NCI-H2196 treated with DMSO at 0.1 percent for 48 hours (cell line): ENCODE results near the gene ZNF346.

ENCODE experiments used
- DNase-seq: peaks from one replicate; lab custom pipeline; 2025; ENCODE audit not compliant: unreplicated experiment; lab: John Stamatoyannopoulos, UW

ZNF346 gene

DNA sequence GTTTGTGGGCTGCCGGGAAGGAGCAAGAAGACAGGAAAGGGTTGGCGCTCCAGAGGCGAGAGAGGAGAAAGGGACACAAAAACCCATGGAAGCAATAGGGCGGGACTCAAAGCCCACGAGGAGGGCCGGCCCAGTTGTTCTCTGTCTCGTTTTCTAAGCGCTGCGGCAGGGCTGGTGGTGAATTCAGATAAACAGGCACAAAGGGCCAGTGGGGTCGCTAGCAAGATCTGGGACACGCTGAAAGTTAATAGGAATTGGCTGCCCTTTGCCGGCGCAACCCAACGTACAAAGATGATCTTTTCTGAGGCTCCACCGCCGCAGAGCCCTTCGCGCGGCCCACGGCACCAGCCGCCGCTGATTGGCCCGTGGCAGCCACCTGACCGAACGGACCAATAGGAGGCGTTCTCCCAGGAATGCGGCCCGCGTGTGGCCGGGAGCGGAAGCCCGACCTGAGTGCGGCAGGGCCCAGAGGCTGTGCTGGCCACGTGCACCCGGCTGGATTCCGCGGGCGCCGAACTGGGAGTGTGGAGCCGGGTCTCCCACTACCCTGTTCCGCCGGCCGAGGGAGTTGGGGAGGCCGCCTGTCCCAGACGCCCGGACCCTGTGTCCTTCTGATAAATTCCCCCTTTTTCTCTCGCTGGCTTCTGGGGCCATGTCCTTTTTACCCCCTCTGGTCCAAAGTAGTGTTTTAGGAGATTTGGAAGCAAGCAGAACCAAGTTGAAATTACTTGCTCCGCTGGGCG lies 94.3 kb downstream of the ZNF346 start:
- DNase-seq, result no peak

DNA sequence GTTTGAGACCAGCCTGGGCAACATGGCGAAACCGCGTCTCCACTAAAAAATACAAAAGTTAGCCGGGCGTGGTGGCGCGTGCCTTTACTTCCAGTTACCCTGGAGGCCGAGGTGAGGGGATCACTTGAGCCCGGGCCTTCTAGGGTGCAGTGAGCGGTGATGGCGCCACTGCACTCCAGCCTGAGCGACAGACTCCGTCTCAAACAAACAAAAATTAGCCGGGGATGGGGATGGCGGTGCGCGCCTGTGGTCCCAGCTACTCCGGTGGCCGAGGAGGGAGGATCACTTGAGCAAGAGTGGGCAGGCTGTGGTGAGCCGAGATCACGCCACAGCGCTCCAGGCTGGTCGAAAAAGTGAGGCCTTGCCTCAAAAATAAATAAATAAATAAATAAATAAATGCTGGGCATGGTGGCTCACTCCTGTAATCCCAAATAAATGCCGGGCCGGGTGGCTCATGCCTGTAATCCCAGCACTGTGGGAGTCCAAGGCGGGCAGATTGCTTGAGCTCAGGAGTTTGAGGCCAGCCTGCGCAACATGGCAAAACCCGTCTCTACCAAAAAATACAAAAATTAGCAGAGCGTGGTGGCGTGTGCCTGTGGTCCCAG lies 95.0 kb downstream of the ZNF346 start:
- no peak for DNase-seq

DNA sequence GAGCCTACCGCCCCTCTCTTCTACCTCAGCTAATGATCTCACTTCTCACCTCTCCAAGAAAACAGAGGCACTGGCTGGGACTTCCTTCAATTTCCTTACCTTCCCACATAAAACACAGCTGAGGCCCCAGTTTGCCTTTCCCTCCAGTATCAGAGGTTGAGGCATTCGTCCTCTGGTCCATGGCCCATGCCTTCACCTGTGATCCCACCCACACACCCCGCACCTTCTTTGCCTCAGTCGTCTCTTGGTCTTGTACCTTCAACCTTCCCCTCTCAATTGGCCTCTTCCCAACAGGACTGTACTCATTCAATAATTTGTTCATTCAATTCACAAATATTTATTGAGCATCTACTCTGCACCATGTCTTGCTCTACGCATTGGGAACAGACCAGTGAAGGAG lies 100.1 kb downstream of the ZNF346 start:
- no peak for DNase-seq

DNA sequence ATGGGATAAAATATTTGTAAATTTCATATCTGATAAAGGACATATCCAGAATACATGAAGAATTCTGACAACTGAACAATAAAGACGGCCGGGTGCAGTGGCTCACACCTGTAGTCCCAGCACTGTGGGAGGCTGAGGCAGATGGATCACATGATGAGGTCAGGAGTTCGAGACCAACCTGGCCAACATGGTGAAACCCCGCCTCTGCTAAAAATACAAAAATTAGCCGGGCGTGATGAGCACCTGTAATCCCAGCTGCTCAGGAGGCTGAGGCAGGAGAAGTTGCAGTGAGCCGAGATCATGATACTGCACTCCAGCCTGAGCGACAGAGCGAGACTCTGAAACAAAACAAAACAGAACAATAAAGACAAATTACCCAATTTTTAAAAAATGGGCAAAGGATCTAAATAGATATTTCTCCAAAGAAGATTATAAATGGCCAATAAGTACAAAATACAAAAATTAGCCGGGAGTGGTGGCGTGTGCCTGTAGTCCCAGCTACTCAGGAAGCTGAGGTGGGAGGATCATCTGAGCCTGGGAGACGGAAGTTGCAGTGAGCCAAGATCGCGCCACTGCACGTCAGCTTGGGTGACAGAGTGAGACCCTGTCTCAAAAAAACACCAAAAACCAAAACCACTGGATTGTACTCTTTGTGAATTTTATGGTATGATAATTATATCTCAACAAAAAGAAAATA lies 101.4 kb downstream of the ZNF346 start:
- no peak for DNase-seq

DNA sequence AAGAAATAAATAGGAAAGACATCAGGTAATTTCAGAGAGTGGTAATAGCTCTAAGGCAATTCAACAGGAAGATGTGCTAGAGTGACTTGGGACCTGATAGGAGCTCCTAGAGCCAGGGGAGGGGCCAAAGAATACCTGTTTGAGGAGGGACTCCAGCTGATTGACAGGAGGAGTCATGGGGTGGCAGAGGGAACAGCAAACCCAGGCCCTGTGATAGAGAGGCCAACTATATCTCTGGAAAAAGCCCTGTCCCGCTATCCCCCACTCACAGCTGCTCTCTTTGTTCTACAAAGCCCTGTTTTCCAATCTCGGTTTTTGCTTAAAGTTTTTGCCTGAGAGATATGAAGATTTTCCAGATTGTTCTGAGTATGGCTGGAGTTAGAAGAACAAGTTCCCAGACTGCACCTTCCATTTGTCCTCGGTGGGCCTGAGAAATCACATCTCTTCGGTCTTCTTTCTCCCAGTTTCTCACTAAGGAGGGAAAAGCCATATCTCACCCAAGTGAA lies 102.0 kb downstream of the ZNF346 start:
- DNase-seq, result no peak

DNA sequence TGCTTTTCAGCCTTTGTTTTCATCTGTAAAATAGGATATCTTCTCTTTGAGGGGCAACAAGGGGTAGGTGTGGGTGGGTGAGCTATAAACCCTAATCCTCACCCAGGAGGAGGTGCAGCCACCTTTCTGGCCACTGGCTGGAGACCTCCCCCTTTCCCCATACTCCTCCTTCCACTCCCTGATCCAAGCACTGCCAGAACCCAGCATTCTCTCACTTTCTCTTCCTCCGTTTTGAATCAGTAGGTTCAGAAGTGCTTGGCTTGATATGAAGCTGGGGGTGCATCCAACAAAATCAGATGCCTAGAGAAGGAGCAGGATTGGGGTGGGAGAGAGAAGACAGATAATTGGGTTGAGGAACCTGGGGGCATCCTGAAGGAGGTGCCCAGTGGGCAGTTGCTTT lies 104.3 kb downstream of the ZNF346 start:
- no peak for DNase-seq

DNA sequence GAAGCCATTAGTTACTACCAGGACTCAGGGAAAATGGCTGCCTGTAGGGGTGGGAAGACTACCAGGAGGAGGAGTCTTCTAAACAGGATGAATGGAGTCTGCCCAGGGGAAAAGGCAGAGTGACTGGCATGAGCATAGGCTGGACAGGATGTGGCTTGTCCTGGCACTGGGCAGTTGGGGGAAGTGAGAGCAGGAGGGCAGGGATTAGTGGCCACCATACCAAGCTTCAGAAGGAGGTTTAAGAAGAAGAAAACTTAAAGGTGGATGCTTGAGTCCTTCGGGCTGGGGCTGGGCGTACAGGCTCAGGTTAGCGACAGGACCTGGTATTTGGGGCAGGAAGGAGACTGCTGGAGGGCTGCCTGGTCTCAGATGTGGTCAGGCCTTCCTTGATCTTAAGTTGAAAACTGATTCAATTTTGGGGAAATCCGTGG lies 106.1 kb downstream of the ZNF346 start:
- DNase-seq, result no peak

DNA sequence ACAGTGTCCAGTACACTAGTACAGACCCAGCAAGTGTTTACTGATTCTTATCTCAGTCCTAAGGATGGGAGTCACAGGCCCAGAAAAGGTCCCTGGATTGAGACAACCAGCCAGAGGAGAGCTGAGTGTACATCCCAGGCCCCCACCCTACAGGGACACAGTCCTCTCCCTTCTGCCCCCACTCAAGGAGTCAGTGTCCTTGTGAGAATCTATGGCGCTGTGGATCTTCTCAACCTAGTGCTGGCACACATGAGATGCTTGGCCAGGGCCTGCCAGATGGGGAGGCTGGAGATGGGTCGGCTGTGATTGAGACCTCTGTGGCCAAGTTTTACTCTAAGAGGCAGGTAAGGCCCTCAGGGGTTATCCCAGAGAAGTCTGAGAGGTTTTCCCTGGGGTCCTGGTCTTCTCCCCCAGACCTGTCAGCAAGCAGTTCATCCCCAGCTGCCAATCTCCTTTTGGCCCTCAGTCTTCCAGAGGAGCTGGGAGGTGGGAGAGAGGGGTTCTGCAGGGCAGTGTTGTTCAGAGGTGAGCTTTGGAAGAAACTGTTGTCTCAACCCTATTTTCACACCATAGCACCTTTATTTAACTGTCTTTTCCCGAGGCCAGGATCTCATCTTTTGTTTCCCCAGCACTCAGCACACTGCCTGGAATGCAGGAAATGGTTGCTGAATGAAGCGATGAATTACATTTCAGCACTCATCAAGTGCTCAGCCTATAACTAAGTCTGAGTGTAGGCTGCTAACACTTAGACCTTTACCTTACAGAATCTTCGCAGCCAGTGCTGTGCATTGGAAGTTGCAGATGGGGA lies 107.9 kb downstream of the ZNF346 start:
- DNase-seq, result no peak
